Measurements from ENCODE around the gene CETN1.

CETN1 gene

DNA sequence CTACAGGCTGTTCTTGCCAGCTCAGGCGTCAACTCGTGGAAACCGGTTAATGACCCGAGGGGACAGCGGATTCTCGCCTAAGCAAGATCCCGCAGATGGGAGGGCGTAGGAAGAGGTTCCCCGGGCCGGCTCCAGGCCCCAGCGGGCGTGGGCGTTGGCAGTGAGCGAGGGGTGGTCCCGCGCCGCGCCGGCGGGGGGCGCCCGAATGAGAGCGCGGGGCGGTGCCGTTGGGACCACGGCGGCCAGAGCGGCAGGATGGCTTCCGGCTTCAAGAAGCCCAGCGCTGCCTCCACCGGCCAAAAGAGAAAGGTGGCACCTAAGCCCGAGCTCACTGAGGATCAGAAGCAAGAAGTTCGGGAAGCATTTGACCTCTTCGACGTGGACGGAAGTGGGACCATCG is at the start of gene CETN1:
TSS of gene CETN1 (plus strand) at position 227 of the 400 bp plus-strand sequence. CDS start at position 256, 29 bp downstream.
- no peak within 1 kb of the TSS for H3K4me3 ChIP-seq (ENCODE audit: control insufficient read depth, low read depth, low read length)
- no peak for TF ChIP-seq CTCF (conservative IDR thresholded peaks at IDR 0.05; ENCODE audit: control insufficient read depth, insufficient read depth, low read depth, low read length)
- DNase-seq (ENCODE audit: low read depth) = no peak

GRCh38 chr18:532018-532417 is 48.2 kb upstream of the CETN1 start:
- TF ChIP-seq CTCF (conservative IDR thresholded peaks at IDR 0.05; ENCODE audit: control insufficient read depth, insufficient read depth, low read depth, low read length) = no peak
- no peak overlapping the region for H3K4me3 ChIP-seq (ENCODE audit: control insufficient read depth, low read depth, low read length)
- no peak for DNase-seq (ENCODE audit: low read depth)

GRCh38 chr18:532632-533031 is 47.5 kb upstream of the CETN1 start:
- no peak overlapping the region for H3K4me3 ChIP-seq (ENCODE audit: control insufficient read depth, low read depth, low read length)
- DNase-seq (ENCODE audit: low read depth) = no peak
- no peak for TF ChIP-seq CTCF (conservative IDR thresholded peaks at IDR 0.05; ENCODE audit: control insufficient read depth, insufficient read depth, low read depth, low read length)

- no peak for DNase-seq (ENCODE audit: low read depth)
- TF ChIP-seq CTCF (conservative IDR thresholded peaks at IDR 0.05; ENCODE audit: control insufficient read depth, insufficient read depth, low read depth, low read length) = no peak
- no peak overlapping the region for H3K4me3 ChIP-seq (ENCODE audit: control insufficient read depth, low read depth, low read length)
Measured at GRCh38 chr18:533995-534601, 46.1 kb upstream of the CETN1 start.

DNA sequence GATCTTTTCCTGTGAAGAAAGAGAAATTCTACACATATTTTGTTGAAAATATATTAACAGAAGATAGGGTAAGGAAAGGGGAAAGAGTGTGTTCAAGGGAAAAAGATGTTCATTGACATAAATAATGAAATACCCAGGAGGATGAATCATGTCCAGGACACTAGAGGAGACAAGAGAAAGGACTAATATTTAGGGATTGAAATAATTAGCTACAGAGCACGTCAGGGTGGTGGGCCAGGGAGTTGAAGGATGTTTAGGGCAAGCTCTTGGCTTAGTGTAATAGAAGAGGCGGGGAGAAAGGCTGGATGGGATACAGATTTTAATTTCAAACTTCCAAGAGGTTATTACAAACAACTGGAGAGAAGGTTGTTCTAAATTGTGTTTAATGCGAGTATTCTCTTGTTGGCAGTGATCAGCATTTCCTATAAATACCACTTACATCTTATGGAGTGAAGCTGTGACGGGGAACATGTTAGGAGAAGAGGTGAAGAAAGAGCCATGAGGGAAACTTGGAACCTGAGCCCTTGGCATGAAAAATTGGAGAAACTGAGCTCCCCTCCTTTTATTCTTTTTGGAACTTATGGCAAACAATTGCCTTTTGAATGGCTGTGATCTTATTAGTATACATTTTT is 36.6 kb upstream of the CETN1 start:
- no peak for TF ChIP-seq CTCF (conservative IDR thresholded peaks at IDR 0.05; ENCODE audit: control insufficient read depth, insufficient read depth, low read depth, low read length)
- no peak for DNase-seq (ENCODE audit: low read depth)
- no peak overlapping the region for H3K4me3 ChIP-seq (ENCODE audit: control insufficient read depth, low read depth, low read length)

GRCh38 chr18:549967-550366 is 30.2 kb upstream of the CETN1 start:
- no peak overlapping the region for H3K4me3 ChIP-seq (ENCODE audit: control insufficient read depth, low read depth, low read length)
- DNase-seq (ENCODE audit: low read depth) = no peak
- TF ChIP-seq CTCF (conservative IDR thresholded peaks at IDR 0.05; ENCODE audit: control insufficient read depth, insufficient read depth, low read depth, low read length) = no peak

Measured in fibroblast of mammary gland (primary cell).